Activated T-cell treated with anti-CD3 and anti-CD28 coated beads, Interleukin-2, amount 50 U/mL, for 72 hours (primary cell): Measurements from ENCODE around the gene UNC45A. TPM values are rescaled to one million over a fixed set of nuclear protein-coding genes. Genes with fewer than 3 reads are reported as not detected.

Experiments
- ATAC-seq, 2 donors: fragments of 150-1000 bp; cut with Tn5 transposase; replicated peaks in 1 of 2; 2 replicates each; pipeline ENCODE4 v1.10.0; 2021; ENCODE audit warnings: moderate library complexity in 2 of 2, mild to moderate bottlenecking in 1 of 2
- DNase-seq, 2 donors: peaks; one replicate each; pipeline ENCODE4 v3.0.0; 2021 to 2022; ENCODE audit warnings: mixed read lengths in 1 of 2
- H3K27ac Mint-ChIP-seq: one replicate; pipeline ENCODE4 v1.8.0; 2022; ENCODE audit warnings: mild to moderate bottlenecking, moderate library complexity, mixed read lengths
- H3K27me3 Mint-ChIP-seq: one replicate; pipeline ENCODE4 v1.8.0; 2022; ENCODE audit warnings: low read depth, mixed read lengths
- H3K36me3 Mint-ChIP-seq, 2 donors: one replicate each; pipeline ENCODE4 v1.8.0; 2022; ENCODE audit warnings: mixed read lengths in 2 of 2, mild to moderate bottlenecking in 1 of 2; ENCODE audit not compliant: insufficient read depth in 2 of 2
- H3K4me1 Mint-ChIP-seq: one replicate; pipeline ENCODE4 v1.8.0; 2022; ENCODE audit warnings: low read depth, mixed read lengths
- H3K4me3 Mint-ChIP-seq, 2 donors: one replicate each; pipeline ENCODE4 v1.8.0; 2022; ENCODE audit warnings: mild to moderate bottlenecking in 2 of 2, mixed read lengths in 2 of 2, moderate library complexity in 2 of 2
- H3K9me3 Mint-ChIP-seq, 2 donors: one replicate each; pipeline ENCODE4 v1.8.0; 2022; ENCODE audit warnings: mixed read lengths in 2 of 2
- total RNA-seq, 2 donors: library from RNA; stranded (reverse); gene quantifications; one replicate each; pipeline ENCODE4 v1.2.3, GENCODE V29; 2022

The UNC45A gene, protein sequence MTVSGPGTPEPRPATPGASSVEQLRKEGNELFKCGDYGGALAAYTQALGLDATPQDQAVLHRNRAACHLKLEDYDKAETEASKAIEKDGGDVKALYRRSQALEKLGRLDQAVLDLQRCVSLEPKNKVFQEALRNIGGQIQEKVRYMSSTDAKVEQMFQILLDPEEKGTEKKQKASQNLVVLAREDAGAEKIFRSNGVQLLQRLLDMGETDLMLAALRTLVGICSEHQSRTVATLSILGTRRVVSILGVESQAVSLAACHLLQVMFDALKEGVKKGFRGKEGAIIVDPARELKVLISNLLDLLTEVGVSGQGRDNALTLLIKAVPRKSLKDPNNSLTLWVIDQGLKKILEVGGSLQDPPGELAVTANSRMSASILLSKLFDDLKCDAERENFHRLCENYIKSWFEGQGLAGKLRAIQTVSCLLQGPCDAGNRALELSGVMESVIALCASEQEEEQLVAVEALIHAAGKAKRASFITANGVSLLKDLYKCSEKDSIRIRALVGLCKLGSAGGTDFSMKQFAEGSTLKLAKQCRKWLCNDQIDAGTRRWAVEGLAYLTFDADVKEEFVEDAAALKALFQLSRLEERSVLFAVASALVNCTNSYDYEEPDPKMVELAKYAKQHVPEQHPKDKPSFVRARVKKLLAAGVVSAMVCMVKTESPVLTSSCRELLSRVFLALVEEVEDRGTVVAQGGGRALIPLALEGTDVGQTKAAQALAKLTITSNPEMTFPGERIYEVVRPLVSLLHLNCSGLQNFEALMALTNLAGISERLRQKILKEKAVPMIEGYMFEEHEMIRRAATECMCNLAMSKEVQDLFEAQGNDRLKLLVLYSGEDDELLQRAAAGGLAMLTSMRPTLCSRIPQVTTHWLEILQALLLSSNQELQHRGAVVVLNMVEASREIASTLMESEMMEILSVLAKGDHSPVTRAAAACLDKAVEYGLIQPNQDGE
- 10 to 100 TPM; 65.9 to 76.8 TPM for total RNA-seq

DNA sequence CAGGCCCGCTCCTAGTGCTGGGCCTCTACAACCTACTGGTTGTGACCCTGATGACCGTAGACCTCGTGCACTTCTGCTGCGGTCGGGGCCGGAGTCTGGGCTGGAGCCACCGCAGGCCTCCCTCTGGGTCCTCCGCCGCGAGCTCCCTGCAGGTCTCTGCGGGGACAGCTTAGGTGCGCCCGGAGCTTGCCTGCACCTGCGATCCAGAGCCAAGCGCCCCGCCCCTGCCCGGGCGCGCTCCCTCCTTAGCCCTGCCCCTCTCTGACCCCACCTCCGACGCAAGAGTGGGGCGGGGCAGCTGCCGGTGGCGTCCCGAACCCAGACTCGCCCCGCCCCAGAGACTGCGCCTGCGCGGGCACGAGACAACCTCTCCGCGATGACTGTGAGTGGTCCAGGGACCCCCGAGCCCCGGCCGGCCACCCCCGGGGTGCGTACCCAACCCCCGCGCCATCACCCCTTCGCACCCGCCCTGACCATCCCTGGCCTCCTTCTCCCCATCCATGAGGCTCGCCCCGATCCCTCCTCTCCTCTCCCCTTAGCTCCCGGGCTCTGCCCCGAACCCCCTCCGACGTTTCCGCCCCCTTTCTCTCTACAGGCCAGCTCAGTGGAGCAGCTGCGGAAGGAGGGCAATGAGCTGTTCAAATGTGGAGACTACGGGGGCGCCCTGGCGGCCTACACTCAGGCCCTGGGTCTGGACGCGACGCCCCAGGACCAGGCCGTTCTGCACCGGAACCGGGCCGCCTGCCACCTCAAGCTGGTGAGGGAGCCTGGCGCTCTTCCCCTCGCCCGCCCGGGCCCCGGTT is at the start of gene UNC45A:
TSS of gene UNC45A (plus strand) at position 337 of the 803 bp plus-strand sequence. CDS start at position 377, 40 bp downstream.
- Mint-ChIP-seq H3K27me3 (no peaks in the 10 kb centered on the region), H3K36me3 (peaks cover 4 to 17% of the 10 kb centered on the region in 2 donors), H3K27ac (peak within 1 kb of the TSS; percentile 83), H3K4me3 (peak within 1 kb of the TSS; percentile 87 to 97), H3K4me1 (peaks cover 56% of the 10 kb centered on the region), H3K9me3 (no peaks in the 10 kb centered on the region)
- DNase-seq: peak; percentile 97 to 98
- ATAC-seq: peak; percentile 75 to 79

DNA sequence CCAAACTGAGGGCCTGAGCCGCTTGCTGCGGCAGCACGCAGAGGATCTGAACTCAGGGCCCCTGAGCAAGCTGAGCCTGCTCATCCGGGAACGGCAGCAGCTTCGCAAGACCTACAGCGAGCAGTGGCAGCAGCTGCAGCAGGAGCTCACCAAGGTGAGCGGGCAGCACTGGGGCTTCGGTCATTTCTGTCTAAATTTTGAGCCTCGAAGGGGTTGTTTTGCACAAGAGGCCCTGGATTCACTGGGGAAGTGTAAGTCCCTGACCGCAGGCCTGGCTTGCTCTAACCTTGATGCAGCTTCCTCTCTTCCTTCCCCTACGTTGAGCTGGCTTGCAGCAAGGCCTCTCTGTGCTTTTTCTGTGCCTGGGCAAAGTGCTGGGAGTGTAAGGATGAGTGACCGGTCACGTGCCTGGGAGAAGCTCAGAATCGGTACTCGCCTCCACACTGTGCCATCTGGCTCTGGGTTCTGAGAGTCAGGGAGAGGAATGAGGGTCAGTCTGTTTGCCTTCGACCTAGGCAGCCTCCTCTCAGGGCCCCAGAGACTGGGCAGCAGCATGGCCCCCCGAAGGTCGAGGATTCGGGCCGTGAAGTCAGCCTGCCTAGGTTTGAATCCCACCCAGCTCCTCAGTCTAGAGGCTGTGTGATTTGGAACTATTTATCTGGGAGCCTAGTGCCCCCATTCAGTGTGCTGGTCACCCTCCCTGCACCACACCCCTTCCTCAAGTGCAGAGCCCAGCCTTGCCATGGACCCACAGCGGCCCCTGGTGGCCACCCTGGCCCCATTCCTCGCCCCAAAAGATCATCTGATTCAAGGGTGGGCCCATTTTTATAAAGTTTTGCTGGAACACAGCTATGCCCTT is 49.4 kb upstream of the UNC45A start:
- H3K36me3 Mint-ChIP-seq: peaks cover 11 to 14% of the 10 kb centered on the region in 2 donors
- H3K4me1 Mint-ChIP-seq: peaks cover 45% of the 10 kb centered on the region

DNA sequence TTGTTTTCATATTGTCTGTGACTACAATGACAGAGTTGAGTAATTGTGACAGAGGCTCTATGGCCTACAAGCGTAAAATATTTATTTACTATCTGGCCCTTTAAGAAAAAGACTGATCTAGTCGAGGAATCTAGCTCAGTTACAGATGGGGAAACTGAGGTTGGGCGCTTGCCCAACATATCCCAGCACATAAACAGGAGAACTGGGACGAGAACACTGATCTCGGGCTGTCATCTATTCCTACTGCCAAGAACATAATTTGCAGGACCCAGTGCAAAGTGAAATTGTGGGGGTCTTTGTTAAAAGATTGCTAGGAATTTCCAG is 48.8 kb upstream of the UNC45A start:
- no peak for DNase-seq
- Mint-ChIP-seq H3K36me3 (peaks cover 11 to 14% of the 10 kb centered on the region in 2 donors), H3K9me3 (no peaks in the 10 kb centered on the region), H3K27ac (peak overlapping the region; percentile 70), H3K27me3 (no peaks in the 10 kb centered on the region), H3K4me3 (peak overlapping the region in 1 of 2 donors; percentile 12), H3K4me1 (peaks cover 40% of the 10 kb centered on the region)
- ATAC-seq: no peak

More for the DNA sequence above, 49.4 kb upstream of the UNC45A start:
- no peaks in the 10 kb centered on the region for H3K27me3 Mint-ChIP-seq
- peak; percentile 86 to 91 for DNase-seq
- ATAC-seq: peak; percentile 51 to 55
- peak overlapping the region; percentile 86 for H3K27ac Mint-ChIP-seq
- H3K4me3 Mint-ChIP-seq: peak overlapping the region; percentile 28 to 66
- H3K9me3 Mint-ChIP-seq: no peaks in the 10 kb centered on the region

DNA sequence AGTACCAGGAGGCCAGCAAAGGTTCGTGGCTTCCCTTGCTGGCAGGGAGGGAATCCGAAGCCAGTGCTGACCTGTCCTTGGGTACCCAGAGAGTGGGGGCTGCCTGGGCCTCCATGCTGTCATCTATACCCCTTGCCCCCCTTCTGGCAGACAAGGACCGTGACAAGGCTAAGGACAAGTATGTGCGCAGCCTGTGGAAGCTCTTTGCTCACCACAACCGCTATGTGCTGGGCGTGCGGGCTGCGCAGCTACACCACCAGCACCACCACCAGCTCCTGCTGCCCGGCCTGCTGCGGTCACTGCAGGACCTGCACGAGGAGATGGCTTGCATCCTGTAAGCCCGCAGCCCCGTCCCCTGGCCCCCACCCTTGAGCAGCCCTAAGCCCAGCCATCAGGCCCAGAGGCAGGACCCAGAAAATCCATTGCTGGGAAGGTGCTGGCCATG is 48.0 kb upstream of the UNC45A start:
- Mint-ChIP-seq H3K4me3 (no peak overlapping the region), H3K27me3 (no peaks in the 10 kb centered on the region), H3K36me3 (peaks cover 11 to 12% of the 10 kb centered on the region in 2 donors), H3K27ac (peak overlapping the region; percentile 19), H3K4me1 (peaks cover 39% of the 10 kb centered on the region), H3K9me3 (no peaks in the 10 kb centered on the region)
- ATAC-seq (no peak), DNase-seq (no peak)

DNA sequence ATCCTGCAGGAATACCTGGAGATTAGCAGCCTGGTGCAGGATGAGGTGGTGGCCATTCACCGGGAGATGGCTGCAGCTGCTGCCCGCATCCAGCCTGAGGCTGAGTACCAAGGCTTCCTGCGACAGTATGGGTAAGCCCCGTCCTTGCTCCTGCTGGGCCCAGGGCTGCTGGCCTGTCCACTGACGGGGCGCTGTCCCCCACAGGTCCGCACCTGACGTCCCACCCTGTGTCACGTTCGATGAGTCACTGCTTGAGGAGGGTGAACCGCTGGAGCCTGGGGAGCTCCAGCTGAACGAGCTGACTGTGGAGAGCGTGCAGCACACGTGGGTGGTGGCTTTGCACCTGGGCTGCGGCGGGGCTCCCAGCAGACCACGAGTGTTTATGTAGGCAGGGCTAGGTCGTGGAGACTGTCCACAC is 45.8 kb upstream of the UNC45A start:
- DNase-seq (no peak), ATAC-seq (peak; percentile 2 to 10)
- H3K4me3 Mint-ChIP-seq: no peak overlapping the region
- no peaks in the 10 kb centered on the region for H3K27me3 Mint-ChIP-seq
- peak overlapping the region; percentile 65 for H3K27ac Mint-ChIP-seq
- H3K4me1 Mint-ChIP-seq: peaks cover 24% of the 10 kb centered on the region
- H3K36me3 Mint-ChIP-seq: peaks cover 11 to 13% of the 10 kb centered on the region in 2 donors
- no peaks in the 10 kb centered on the region for H3K9me3 Mint-ChIP-seq

DNA sequence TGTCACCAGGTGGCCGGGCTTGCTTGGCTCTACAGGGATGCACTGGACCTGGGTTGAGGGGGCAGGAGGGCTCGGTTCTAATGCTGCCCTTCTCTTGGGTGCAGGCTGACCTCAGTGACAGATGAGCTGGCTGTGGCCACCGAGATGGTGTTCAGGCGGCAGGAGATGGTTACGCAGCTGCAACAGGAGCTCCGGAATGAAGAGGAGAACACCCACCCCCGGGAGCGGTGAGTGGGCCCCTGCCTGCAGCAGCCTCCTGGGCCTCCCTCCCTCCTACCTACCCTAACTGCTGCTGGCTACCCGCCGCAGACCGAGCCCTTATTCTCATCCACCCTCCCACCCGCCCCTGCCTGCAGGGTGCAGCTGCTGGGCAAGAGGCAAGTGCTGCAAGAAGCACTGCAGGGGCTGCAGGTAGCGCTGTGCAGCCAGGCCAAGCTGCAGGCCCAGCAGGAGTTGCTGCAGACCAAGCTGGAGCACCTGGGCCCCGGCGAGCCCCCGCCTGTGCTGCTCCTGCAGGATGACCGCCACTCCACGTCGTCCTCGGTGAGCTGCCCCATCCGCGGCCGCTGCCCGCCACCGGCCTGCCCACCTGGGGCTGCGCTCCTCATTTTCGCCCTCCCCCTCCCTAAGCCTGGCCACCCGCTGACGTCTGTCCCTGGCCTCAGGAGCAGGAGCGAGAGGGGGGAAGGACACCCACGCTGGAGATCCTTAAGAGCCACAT is 45.2 kb upstream of the UNC45A start:
- Mint-ChIP-seq H3K4me1 (peaks cover 22% of the 10 kb centered on the region), H3K9me3 (no peaks in the 10 kb centered on the region), H3K36me3 (peaks cover 11 to 13% of the 10 kb centered on the region in 2 donors), H3K27me3 (no peaks in the 10 kb centered on the region), H3K27ac (peak overlapping the region; percentile 65), H3K4me3 (no peak overlapping the region)
- peak in 1 of 2 donors; percentile 0 for ATAC-seq
- DNase-seq: no peak

DNA sequence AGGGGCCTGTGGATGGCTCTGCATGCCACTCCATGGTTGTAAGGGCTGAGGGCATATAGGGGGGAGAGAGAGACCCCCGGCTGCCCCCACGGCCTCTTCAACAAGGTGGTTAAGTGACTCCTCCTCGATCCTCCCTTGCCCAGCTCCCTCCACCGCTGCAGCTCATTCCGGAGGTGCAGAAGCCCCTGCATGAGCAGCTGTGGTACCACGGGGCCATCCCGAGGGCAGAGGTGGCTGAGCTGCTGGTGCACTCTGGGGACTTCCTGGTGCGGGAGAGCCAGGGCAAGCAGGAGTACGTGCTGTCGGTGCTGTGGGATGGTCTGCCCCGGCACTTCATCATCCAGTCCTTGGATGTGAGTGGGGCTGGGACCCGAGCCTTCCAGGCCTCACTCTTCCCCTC is 44.2 kb upstream of the UNC45A start:
- DNase-seq (no peak), ATAC-seq (no peak)
- H3K27me3 Mint-ChIP-seq: no peaks in the 10 kb centered on the region
- H3K4me1 Mint-ChIP-seq: peaks cover 12% of the 10 kb centered on the region
- no peak overlapping the region for H3K4me3 Mint-ChIP-seq
- peak overlapping the region; percentile 29 for H3K27ac Mint-ChIP-seq
- no peaks in the 10 kb centered on the region for H3K9me3 Mint-ChIP-seq
- H3K36me3 Mint-ChIP-seq: peaks cover 13 to 17% of the 10 kb centered on the region in 2 donors

DNA sequence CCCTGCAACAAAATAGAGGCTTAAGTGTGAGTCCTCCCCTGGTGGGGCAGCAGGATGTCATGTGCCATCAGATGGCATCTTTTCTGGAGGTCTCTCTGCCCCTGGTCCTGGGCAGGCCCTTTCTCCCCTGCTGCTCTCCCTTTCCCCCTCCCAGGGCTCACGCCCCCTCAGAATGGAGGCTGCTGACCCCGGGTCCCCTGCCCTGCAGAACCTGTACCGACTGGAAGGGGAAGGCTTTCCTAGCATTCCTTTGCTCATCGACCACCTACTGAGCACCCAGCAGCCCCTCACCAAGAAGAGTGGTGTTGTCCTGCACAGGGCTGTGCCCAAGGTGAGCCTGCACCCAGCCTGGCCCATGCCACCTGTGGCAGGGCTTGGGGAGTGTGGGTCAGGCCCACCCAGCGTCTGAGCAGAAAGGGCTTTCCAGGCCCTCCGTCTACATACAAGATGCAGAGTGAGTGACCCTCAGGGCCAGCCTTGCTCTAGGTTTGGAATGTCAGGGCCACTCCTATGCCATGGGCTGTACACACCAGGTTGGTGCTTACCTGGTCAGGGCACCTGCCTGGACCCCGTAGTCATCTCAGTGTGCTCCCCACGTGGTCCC is 43.6 kb upstream of the UNC45A start:
- H3K4me3 Mint-ChIP-seq: no peak overlapping the region
- no peaks in the 10 kb centered on the region for H3K9me3 Mint-ChIP-seq
- DNase-seq: no peak
- H3K27me3 Mint-ChIP-seq: no peaks in the 10 kb centered on the region
- H3K4me1 Mint-ChIP-seq: peaks cover 6% of the 10 kb centered on the region
- no peak for ATAC-seq
- H3K27ac Mint-ChIP-seq: peak overlapping the region; percentile 61
- H3K36me3 Mint-ChIP-seq: peaks cover 17 to 18% of the 10 kb centered on the region in 2 donors

DNA sequence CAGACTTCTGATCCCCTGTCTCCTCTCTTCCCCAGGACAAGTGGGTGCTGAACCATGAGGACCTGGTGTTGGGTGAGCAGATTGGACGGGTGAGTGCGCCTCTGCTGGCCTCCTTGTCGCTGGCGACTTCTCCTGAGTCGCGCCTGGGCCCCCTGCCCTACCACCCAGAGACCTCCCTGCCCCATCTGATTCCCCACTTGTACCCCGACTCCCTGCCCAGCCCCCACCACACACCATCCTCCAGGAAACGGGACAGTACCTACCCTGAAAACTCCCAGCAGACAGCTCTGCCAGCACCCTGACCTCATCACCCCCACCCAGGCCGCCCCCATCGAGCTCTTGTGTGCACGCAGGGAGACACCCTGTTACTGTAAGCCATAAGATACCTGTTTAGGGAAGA is 43.1 kb upstream of the UNC45A start:
- Mint-ChIP-seq H3K9me3 (no peaks in the 10 kb centered on the region), H3K4me3 (no peak overlapping the region), H3K27ac (peak overlapping the region; percentile 61), H3K4me1 (peaks cover 5% of the 10 kb centered on the region), H3K36me3 (peaks cover 15 to 18% of the 10 kb centered on the region in 2 donors), H3K27me3 (no peaks in the 10 kb centered on the region)
- DNase-seq: no peak
- no peak for ATAC-seq

DNA sequence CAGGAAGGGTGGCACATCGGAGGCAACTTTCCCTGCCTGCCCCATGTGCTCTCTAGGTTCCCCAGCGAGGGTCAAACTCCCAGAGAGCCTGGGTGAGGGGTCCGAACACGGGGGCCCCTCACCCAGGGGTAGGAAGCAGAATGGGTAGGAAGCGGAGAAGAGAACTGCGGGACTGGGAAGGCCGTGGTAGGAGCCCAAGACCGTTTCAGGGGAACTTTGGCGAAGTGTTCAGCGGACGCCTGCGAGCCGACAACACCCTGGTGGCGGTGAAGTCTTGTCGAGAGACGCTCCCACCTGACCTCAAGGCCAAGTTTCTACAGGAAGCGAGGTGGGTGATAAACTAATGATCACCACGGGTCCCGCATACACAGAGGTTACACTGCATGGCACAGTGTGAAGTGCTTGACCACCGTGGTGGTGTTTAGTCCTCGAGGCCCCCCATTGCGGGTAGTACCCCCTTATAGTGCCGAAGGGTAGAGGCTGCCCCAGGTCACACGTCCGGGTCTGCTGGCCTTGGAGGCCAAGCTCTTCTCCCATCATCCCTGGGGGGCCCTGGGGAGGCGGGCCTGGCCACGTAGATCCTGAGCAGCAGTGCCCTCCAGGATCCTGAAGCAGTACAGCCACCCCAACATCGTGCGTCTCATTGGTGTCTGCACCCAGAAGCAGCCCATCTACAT is 42.4 kb upstream of the UNC45A start:
- H3K4me1 Mint-ChIP-seq: peaks cover 1% of the 10 kb centered on the region
- H3K27ac Mint-ChIP-seq: peak overlapping the region; percentile 61

More for the DNA sequence above, 42.4 kb upstream of the UNC45A start:
- H3K36me3 Mint-ChIP-seq: peaks cover 12 to 16% of the 10 kb centered on the region in 2 donors
- H3K9me3 Mint-ChIP-seq: no peaks in the 10 kb centered on the region
- ATAC-seq (no peak), DNase-seq (no peak)
- H3K27me3 Mint-ChIP-seq: no peaks in the 10 kb centered on the region
- H3K4me3 Mint-ChIP-seq: no peak overlapping the region
